Stomach smooth muscle (tissue), 2 donors: Measurements from ENCODE around the gene STOML2.
A peak's percentile ranks its signal among the peaks of the same experiment; 100 is the strongest.

Source experiments
- H3K27ac ChIP-seq: one replicate; pipeline ENCODE4 v1.7.0; 2013; ENCODE audit warnings: mild to moderate bottlenecking, low read length, inconsistent platforms
- H3K27me3 ChIP-seq, 2 donors: one replicate each; pipeline ENCODE4 v1.7.0; 2013; ENCODE audit warnings: low read length in 2 of 2; ENCODE audit not compliant: insufficient read depth in 2 of 2, control insufficient read depth in 1 of 2
- H3K36me3 ChIP-seq, 2 donors: one replicate each; pipeline ENCODE4 v1.7.0; 2013; ENCODE audit warnings: low read length in 2 of 2; ENCODE audit not compliant: control insufficient read depth in 2 of 2, insufficient read depth in 2 of 2
- H3K4me1 ChIP-seq: one replicate; pipeline ENCODE4 v1.7.0; 2013; ENCODE audit warnings: low read length; ENCODE audit not compliant: control insufficient read depth, insufficient read depth
- H3K4me3 ChIP-seq, 2 donors: one replicate each; pipeline ENCODE4 v1.7.0; 2013; ENCODE audit warnings: low read length in 2 of 2
- H3K9ac ChIP-seq, 2 donors: one replicate each; pipeline ENCODE4 v1.7.0; 2013; ENCODE audit warnings: low read length in 2 of 2, mild to moderate bottlenecking in 1 of 2
- H3K9me3 ChIP-seq, 2 donors: one replicate each; pipeline ENCODE4 v1.7.0; 2013; ENCODE audit warnings: low read length in 2 of 2; ENCODE audit not compliant: control insufficient read depth in 2 of 2
- donor health status: healthy.
- donor health status: Pancreatic carcinoma.

The STOML2 gene

GRCh38 chr9:35079426-35080341, 23.2 kb downstream of the STOML2 start, which contains the start of gene FANCG:
TSS of gene FANCG (minus strand) at chr9:35079942. CDS start at chr9:35079524, 418 bp downstream.
- Histone ChIP-seq H3K27ac (peak within 1 kb of the TSS; percentile 62), H3K4me3 (peak within 1 kb of the TSS; percentile 89 to 90), H3K36me3 (peaks cover 0 to 7% of the 10 kb centered on the region in 2 donors), H3K9me3 (no peaks in the 10 kb centered on the region), H3K4me1 (peaks cover 18% of the 10 kb centered on the region), H3K9ac (peak within 1 kb of the TSS; percentile 46 to 74), H3K27me3 (no peaks in the 10 kb centered on the region)

GRCh38 chr9:35079041-35079425, 23.9 kb downstream of the STOML2 start:
- Histone ChIP-seq H3K4me1 (peaks cover 18% of the 10 kb centered on the region), H3K36me3 (peaks cover 0 to 9% of the 10 kb centered on the region in 2 donors), H3K4me3 (peak overlapping the region; percentile 89 to 90), H3K27ac (peak overlapping the region; percentile 62), H3K9ac (peak overlapping the region; percentile 46 to 74), H3K27me3 (no peaks in the 10 kb centered on the region), H3K9me3 (no peaks in the 10 kb centered on the region)

GRCh38 chr9:35078066-35078465, 24.9 kb downstream of the STOML2 start:
- Histone ChIP-seq H3K27me3 (no peaks in the 10 kb centered on the region), H3K9me3 (no peaks in the 10 kb centered on the region), H3K9ac (peak overlapping the region in 1 of 2 donors; percentile 42), H3K27ac (no peak overlapping the region), H3K36me3 (peaks cover 0 to 9% of the 10 kb centered on the region in 2 donors), H3K4me1 (peaks cover 19% of the 10 kb centered on the region), H3K4me3 (no peak overlapping the region)

- Histone ChIP-seq H3K9ac (no peak overlapping the region), H3K36me3 (peaks cover 0 to 9% of the 10 kb centered on the region in 2 donors), H3K27me3 (no peaks in the 10 kb centered on the region), H3K4me3 (no peak overlapping the region), H3K4me1 (peaks cover 22% of the 10 kb centered on the region), H3K27ac (no peak overlapping the region), H3K9me3 (no peaks in the 10 kb centered on the region)
Measured at GRCh38 chr9:35076848-35077247, 26.1 kb downstream of the STOML2 start.

- H3K27ac ChIP-seq = no peak overlapping the region
- peaks cover 28% of the 10 kb centered on the region for H3K4me1 ChIP-seq
- peaks cover 0 to 9% of the 10 kb centered on the region in 2 donors for H3K36me3 ChIP-seq
- H3K9ac ChIP-seq = no peak overlapping the region
- no peaks in the 10 kb centered on the region for H3K9me3 ChIP-seq
- no peaks in the 10 kb centered on the region for H3K27me3 ChIP-seq
- H3K4me3 ChIP-seq = no peak overlapping the region
Measured at GRCh38 chr9:35075358-35075757, 27.6 kb downstream of the STOML2 start.

- Histone ChIP-seq H3K4me3 (no peak overlapping the region), H3K4me1 (peaks cover 33% of the 10 kb centered on the region), H3K9me3 (no peaks in the 10 kb centered on the region), H3K27me3 (no peaks in the 10 kb centered on the region), H3K9ac (no peak overlapping the region), H3K27ac (no peak overlapping the region), H3K36me3 (peaks cover 0 to 9% of the 10 kb centered on the region in 2 donors)
Measured at GRCh38 chr9:35074791-35075190, 28.1 kb downstream of the STOML2 start.

GRCh38 chr9:35074141-35074540, 28.8 kb downstream of the STOML2 start:
- Histone ChIP-seq H3K9me3 (no peaks in the 10 kb centered on the region), H3K36me3 (peaks cover 0 to 9% of the 10 kb centered on the region in 2 donors), H3K27me3 (no peaks in the 10 kb centered on the region), H3K4me3 (no peak overlapping the region), H3K4me1 (peaks cover 31% of the 10 kb centered on the region), H3K27ac (no peak overlapping the region), H3K9ac (no peak overlapping the region)

- Histone ChIP-seq H3K4me3 (peak overlapping the region; percentile 26 to 84), H3K9ac (no peak overlapping the region)
Measured at GRCh38 chr9:35073279-35073612, 29.7 kb downstream of the STOML2 start.

GRCh38 chr9:35072461-35073278, 30.3 kb downstream of the STOML2 start, which contains the start of gene VCP:
TSS of gene VCP (minus strand) at chr9:35072625. CDS start at chr9:35072353, 272 bp downstream.
- Histone ChIP-seq H3K27ac (peak within 1 kb of the TSS; percentile 99), H3K4me3 (peak within 1 kb of the TSS; percentile 76 to 84), H3K4me1 (peaks cover 33% of the 10 kb centered on the region), H3K9ac (peak within 1 kb of the TSS; percentile 98), H3K9me3 (no peaks in the 10 kb centered on the region), H3K27me3 (no peaks in the 10 kb centered on the region), H3K36me3 (peaks cover 4 to 15% of the 10 kb centered on the region in 2 donors)

More at GRCh38 chr9:35073279-35073612, 29.7 kb downstream of the STOML2 start:
- peaks cover 0 to 9% of the 10 kb centered on the region in 2 donors for H3K36me3 ChIP-seq
- peaks cover 29% of the 10 kb centered on the region for H3K4me1 ChIP-seq
- no peaks in the 10 kb centered on the region for H3K9me3 ChIP-seq
- no peaks in the 10 kb centered on the region for H3K27me3 ChIP-seq
- peak overlapping the region; percentile 99 for H3K27ac ChIP-seq

GRCh38 chr9:35071814-35072460, 31.0 kb downstream of the STOML2 start:
- Histone ChIP-seq H3K4me1 (peaks cover 36% of the 10 kb centered on the region), H3K9ac (peak overlapping the region; percentile 98), H3K27me3 (no peaks in the 10 kb centered on the region), H3K4me3 (peak overlapping the region; percentile 76 to 84), H3K27ac (peak overlapping the region; percentile 99), H3K9me3 (no peaks in the 10 kb centered on the region), H3K36me3 (peaks cover 11 to 22% of the 10 kb centered on the region in 2 donors)
